ENCODE data around the gene WIF1.

GRCh38 chr12:65156366-65156841, 35.3 kb upstream of the WIF1 start:
- TF ChIP-seq CTCF (IDR thresholded peaks at IDR 0.05) (no peak), POLR2A (IDR thresholded peaks at IDR 0.05) (no peak)

All from uterus (tissue), 2 donors.